ENCODE data around the gene ASMT.

- TF ChIP-seq CTCF (IDR thresholded peaks at IDR 0.05; ENCODE audit: insufficient read depth, low read length, poor library complexity, severe bottlenecking) (no peak), EZH2phosphoT487 (conservative IDR thresholded peaks at IDR 0.05; ENCODE audit: low read length) (no peak)
Measured at GRCh38 chrX:1592470-1593142, 22.3 kb upstream of the ASMT start.
